ENCODE data around the gene TPSG1.

DNA sequence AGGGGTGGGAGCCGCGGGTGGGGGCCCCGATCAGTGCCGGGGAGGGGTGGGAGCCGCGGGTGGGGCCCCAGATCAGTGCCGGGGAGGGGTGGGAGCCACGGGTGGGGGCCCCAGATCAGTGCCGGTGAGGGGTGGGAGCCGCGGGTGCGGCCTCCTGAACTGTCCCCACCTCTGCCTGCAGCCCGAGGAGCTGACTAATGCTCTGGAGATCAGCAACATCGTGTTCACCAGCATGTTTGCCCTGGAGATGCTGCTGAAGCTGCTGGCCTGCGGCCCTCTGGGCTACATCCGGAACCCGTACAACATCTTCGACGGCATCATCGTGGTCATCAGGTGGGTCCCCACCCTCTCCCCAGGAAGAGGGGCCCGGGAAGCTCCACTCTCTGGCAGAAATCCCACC, 20.1 kb downstream of the TPSG1 start:
- TF ChIP-seq POLR2AphosphoS5 (IDR thresholded peaks at IDR 0.05; ENCODE audit: low read depth, low read length) (no peak), POLR2A (IDR thresholded peaks at IDR 0.05; ENCODE audit: low read depth, low read length) (no peak)

All from GM12891 (cell line).